H1 (cell line): ENCODE results near the gene EOLA1. TPM values are rescaled to one million over a fixed set of nuclear protein-coding genes. Genes with fewer than 3 reads are reported as not detected.

Source experiments
- CTCF ChIA-PET: fragments of 300-600 bp; sonication (Branson Sonifier 250); formaldehyde crosslinking; loops from one replicate; lab custom pipeline; 2021; ENCODE audit not compliant: partially characterized antibody; lab: Charles Lee
- POLR2A ChIA-PET: fragments of 300-600 bp; sonication (Branson Sonifier 250); formaldehyde crosslinking; loops from one replicate; lab custom pipeline; 2021; ENCODE audit warnings: inconsistent platforms; ENCODE audit not compliant: partially characterized antibody; lab: Charles Lee
- DNase-seq, 2 experiments: peaks; one replicate each; pipeline versions ENCODE4 v3.0.0 to v3.0.0-alpha.2; 2010 to 2022; ENCODE audit warnings: low spot score in 2 of 2, low read depth in 1 of 2, mixed read lengths in 1 of 2
- FAIRE-seq: peaks from 2 replicates; lab custom pipeline; 2011; peaks lifted over from hg19 to GRCh38; lab: Jason Lieb, UNC
- H2AFZ ChIP-seq: 2 replicates; pipeline ENCODE4 v1.8.1; 2012; ENCODE audit warnings: low read length, inconsistent platforms
- H2AK5ac ChIP-seq: 2 replicates; pipeline ENCODE4 v1.6.1; 2013; ENCODE audit warnings: low read depth, low read length
- H2BK120ac ChIP-seq: replicated peaks from 2 replicates; pipeline ENCODE3; 2013; ENCODE audit warnings: low read depth, low read length, inconsistent platforms
- H2BK12ac ChIP-seq: 2 replicates; pipeline ENCODE4 v1.6.1; 2013; ENCODE audit warnings: low read depth, low read length
- H2BK15ac ChIP-seq: 2 replicates; pipeline ENCODE4 v1.6.1; 2013; ENCODE audit warnings: low read length
- H2BK20ac ChIP-seq: 2 replicates; pipeline ENCODE4 v1.6.1; 2013; ENCODE audit warnings: low read length
- H2BK5ac ChIP-seq: 2 replicates; pipeline ENCODE4 v1.6.1; 2013; ENCODE audit warnings: low read depth, low read length
- H3K14ac ChIP-seq: 2 replicates; pipeline ENCODE4 v1.6.1; 2013; ENCODE audit warnings: inconsistent platforms; ENCODE audit not compliant: insufficient read length
- H3K18ac ChIP-seq: 2 replicates; pipeline ENCODE4 v1.6.1; 2013; ENCODE audit warnings: low read length; ENCODE audit errors: extremely low read depth
- H3K23ac ChIP-seq: 2 replicates; pipeline ENCODE4 v1.6.1; 2013; ENCODE audit warnings: inconsistent platforms; ENCODE audit not compliant: insufficient read length
- H3K23me2 ChIP-seq: 2 replicates; pipeline ENCODE4 v1.6.1; 2013; ENCODE audit warnings: low read depth, low read length
- H3K27ac ChIP-seq: 2 replicates; pipeline ENCODE4 v1.6.1; 2011; ENCODE audit warnings: low read depth, low read length, inconsistent platforms
- H3K27me3 ChIP-seq, 4 experiments: replicated peaks in 1 of 4; 1 replicate in 1 of 4; 2 replicates in 3 of 4; pipeline versions ENCODE4 v1.6.1 to v1.8.1; 2011 to 2013; ENCODE audit warnings: low read length in 3 of 4, mild to moderate bottlenecking in 3 of 4, inconsistent platforms in 2 of 4, mixed read lengths in 2 of 4, moderate library complexity in 1 of 4; ENCODE audit not compliant: control insufficient read depth in 3 of 4, insufficient read depth in 3 of 4; ENCODE audit errors: extremely low read depth in 1 of 4
- H3K36me3 ChIP-seq, 4 experiments: 2 replicates each; pipeline versions ENCODE4 v1.6.1 to v1.8.1; 2011 to 2013; ENCODE audit warnings: mild to moderate bottlenecking in 4 of 4, low read length in 3 of 4, moderate library complexity in 2 of 4, control low read depth in 1 of 4, inconsistent platforms in 1 of 4; ENCODE audit not compliant: insufficient read depth in 4 of 4, control insufficient read depth in 2 of 4
- H3K4ac ChIP-seq: replicated peaks from 2 replicates; pipeline ENCODE3; 2013; ENCODE audit warnings: low read length, low read depth, mixed read lengths, inconsistent platforms; ENCODE audit not compliant: insufficient read length
- H3K4me1 ChIP-seq, 4 experiments: replicated peaks in 1 of 4; 1 replicate in 1 of 4; 2 replicates in 3 of 4; pipeline versions ENCODE4 v1.6.1 to v1.8.1; 2011 to 2013; ENCODE audit warnings: low read length in 3 of 4, inconsistent platforms in 2 of 4, mixed read lengths in 1 of 4; ENCODE audit not compliant: insufficient read depth in 4 of 4, control insufficient read depth in 3 of 4
- H3K4me2 ChIP-seq, 2 experiments: 2 replicates each; pipeline versions ENCODE4 v1.6.1 to v1.8.1; 2011 to 2013; ENCODE audit warnings: low read depth in 2 of 2, low read length in 2 of 2, control low read depth in 1 of 2, inconsistent platforms in 1 of 2, mild to moderate bottlenecking in 1 of 2; ENCODE audit not compliant: insufficient read depth in 1 of 2
- H3K4me3 ChIP-seq, 4 experiments: fragments of 200-600, 300-600 bp in 1 of 4; sonication (generic), shearing (Covaris generic), sonication (Bioruptor Twin) in 1 of 4; 2 replicates each; pipeline versions ENCODE4 v1.5.1 to v1.8.1; 2011 to 2016; ENCODE audit warnings: low read length in 4 of 4, low read depth in 3 of 4, control low read depth in 2 of 4, inconsistent platforms in 2 of 4, mild to moderate bottlenecking in 2 of 4, mixed read lengths in 1 of 4, moderate library complexity in 1 of 4; ENCODE audit not compliant: insufficient read depth in 2 of 4; ENCODE audit errors: extremely low read depth in 1 of 4
- H3K56ac ChIP-seq: replicated peaks from 2 replicates; pipeline ENCODE3; 2013; ENCODE audit warnings: low read depth, mild to moderate bottlenecking, mixed read lengths, low read length, inconsistent platforms; ENCODE audit not compliant: insufficient read length
- H3K79me1 ChIP-seq: 2 replicates; pipeline ENCODE4 v1.6.1; 2013; ENCODE audit warnings: low read depth, low read length, control low read depth
- H3K79me2 ChIP-seq, 2 experiments: 2 replicates each; pipeline versions ENCODE4 v1.6.1 to v1.8.1; 2012 to 2013; ENCODE audit warnings: low read length in 2 of 2, mild to moderate bottlenecking in 2 of 2, inconsistent platforms in 1 of 2; ENCODE audit not compliant: insufficient read depth in 2 of 2, control insufficient read depth in 1 of 2
- H3K9ac ChIP-seq, 4 experiments: replicated peaks in 1 of 4; 1 replicate in 1 of 4; 2 replicates in 3 of 4; pipeline versions ENCODE4 v1.6.1 to v1.8.1; 2011 to 2013; ENCODE audit warnings: low read depth in 3 of 4, low read length in 3 of 4, control low read depth in 2 of 4, mild to moderate bottlenecking in 2 of 4, moderate library complexity in 2 of 4, inconsistent platforms in 1 of 4; ENCODE audit errors: extremely low read depth in 1 of 4
- H3K9me3 ChIP-seq, 2 experiments: 2 replicates each; pipeline versions ENCODE4 v1.6.1 to v1.8.1; 2012 to 2013; ENCODE audit warnings: mild to moderate bottlenecking in 2 of 2, moderate library complexity in 2 of 2, control low read depth in 1 of 2, inconsistent platforms in 1 of 2, low read depth in 1 of 2, low read length in 1 of 2, mixed read lengths in 1 of 2; ENCODE audit not compliant: insufficient read depth in 2 of 2
- H4K20me1 ChIP-seq, 2 experiments: replicated peaks in 1 of 2; 2 replicates each; pipeline versions ENCODE3 to v1.8.1; 2011 to 2013; ENCODE audit warnings: inconsistent platforms in 2 of 2, low read length in 2 of 2, mild to moderate bottlenecking in 1 of 2; ENCODE audit not compliant: insufficient read depth in 2 of 2, control insufficient read depth in 1 of 2
- H4K5ac ChIP-seq: 2 replicates; pipeline ENCODE4 v1.6.1; 2013; ENCODE audit warnings: low read length, low read depth, mixed read lengths, inconsistent platforms; ENCODE audit not compliant: insufficient read length
- H4K8ac ChIP-seq: 2 replicates; pipeline ENCODE4 v1.8.0; 2013; ENCODE audit warnings: mild to moderate bottlenecking, moderate library complexity, low read length, inconsistent platforms; ENCODE audit not compliant: insufficient read depth; ENCODE audit errors: extremely low read depth
- H4K91ac ChIP-seq: replicated peaks from 2 replicates; pipeline ENCODE3; 2013; ENCODE audit warnings: low read length, mixed read lengths, inconsistent platforms; ENCODE audit not compliant: insufficient read length
- CBX8 ChIP-seq: fragments of 300-800, 300-1000 bp; sonication (generic); IDR thresholded peaks from 2 replicates; pipeline ENCODE4 v1.7.1; 2016; ENCODE audit warnings: low read depth, low read length, borderline replicate concordance
- CREB1 ChIP-seq: IDR thresholded peaks from 2 replicates; pipeline ENCODE4 v1.6.1; 2012; ENCODE audit warnings: inconsistent platforms
- HDAC2 ChIP-seq, 2 experiments: fragments of 300-600 bp in 1 of 2; sonication (generic) in 1 of 2; IDR thresholded peaks; 2 replicates each; pipeline ENCODE4 v1.6.1; 2011 to 2012; ENCODE audit warnings: low read depth in 2 of 2, low read length in 2 of 2, mild to moderate bottlenecking in 2 of 2, moderate library complexity in 2 of 2, borderline replicate concordance in 1 of 2, inconsistent platforms in 1 of 2
- HDAC6 ChIP-seq: IDR thresholded peaks from one replicate; pipeline ENCODE4 v1.7.1; 2012; ENCODE audit warnings: low read depth, mild to moderate bottlenecking, inconsistent platforms, low read length, moderate library complexity
- JUN ChIP-seq: IDR thresholded peaks from 2 replicates; pipeline ENCODE4 v1.6.1; 2011; ENCODE audit warnings: low read depth, mild to moderate bottlenecking, improper control_type of control experiment, low read length
- JUND ChIP-seq: IDR thresholded peaks from 2 replicates; pipeline ENCODE4 v1.6.1; 2011; ENCODE audit warnings: mild to moderate bottlenecking, improper control_type of control experiment, low read length
- RAD21 ChIP-seq, 2 experiments: IDR thresholded peaks in 1 of 2; conservative IDR thresholded peaks in 1 of 2; 2 replicates each; pipeline ENCODE4 v1.6.1; 2011; ENCODE audit warnings: low read depth in 2 of 2, low read length in 2 of 2, improper control_type of control experiment in 1 of 2, inconsistent platforms in 1 of 2, mild to moderate bottlenecking in 1 of 2, moderate library complexity in 1 of 2
- RNF2 ChIP-seq: fragments of 200-900, 300-1000 bp; sonication (generic); IDR thresholded peaks from 2 replicates; pipeline ENCODE4 v1.7.1; 2016; ENCODE audit warnings: borderline replicate concordance, low read depth, mild to moderate bottlenecking, antibody characterized with exemption, low read length; ENCODE audit not compliant: poor library complexity, severe bottlenecking; ENCODE audit errors: missing control alignments
- SIRT6 ChIP-seq: IDR thresholded peaks from one replicate; pipeline ENCODE4 v1.7.1; 2012; ENCODE audit warnings: low read length, inconsistent platforms
- TCF12 ChIP-seq: IDR thresholded peaks from 2 replicates; pipeline ENCODE4 v1.6.1; 2011; ENCODE audit warnings: low read depth, mild to moderate bottlenecking, low read length
- WGBS, 2 experiments: shearing (Covaris generic) in 1 of 2; methylation state at CpG; one replicate each; pipeline versions ENCODE4 v1.1.6 to v1.1.7; 2013 to 2015; ENCODE audit warnings: low lambda C conversion rate in 2 of 2, mixed read lengths in 2 of 2, inconsistent platforms in 1 of 2, low coverage in 1 of 2, missing lambda C conversion rate in 1 of 2; ENCODE audit not compliant: insufficient replicate concordance in 2 of 2, insufficient coverage in 1 of 2, insufficient read length in 1 of 2; ENCODE audit errors: extremely low coverage in 1 of 2, missing lambda C conversion rate in 1 of 2; 5-methylcytosine and 5-hydroxymethylcytosine counted together
- polyA plus RNA-seq, 7 experiments: library from polyadenylated mRNA; depleted of rRNA in 3 of 7; stranded (reverse) in 5 of 7; unstranded in 2 of 7; fragments of >200 nt in 5 of 7; fragments of 200-250 nt in 2 of 7; gene quantifications; 1 replicate in 5 of 7; 2 replicates in 1 of 7; 4 replicates in 1 of 7; pipeline versions ENCODE4 v1.2.1 to v1.2.3, GENCODE V29; 2011 to 2013; ENCODE audit warnings: missing spikeins in 2 of 7, mixed read lengths in 2 of 7
- total RNA-seq: library from RNA; stranded (reverse); fragmentation: NEBNext Ultra II Directional; extraction: Animal tissue kit (Norgen Biotek cat#: 25700); gene quantifications from 2 replicates; pipeline ENCODE4 v1.2.1, GENCODE V29; 2021

Gene EOLA1
- total and polyA plus RNA-seq, 2 of the 8 experiments (the other 6 are each of a cell fraction or from before 2014, with no cell fraction given): 5.4 to 7.6 TPM

- 92% methylated on average over 2 of the region's 2 CpGs; no CpG with 5 or more reads in 1 of the 2 experiments for WGBS, 2 experiments
- H2AK5ac ChIP-seq: no peak overlapping the region
Observed at GRCh38 chrX:149516604-149517003, 24.2 kb upstream of the EOLA1 start.

More at GRCh38 chrX:149516604-149517003, 24.2 kb upstream of the EOLA1 start:
- peaks cover 0 to 3% (median 1%) of the 10 kb centered on the region in 4 experiments; a peak in 3 of 7 replicates for H3K4me1 ChIP-seq
- ChIA-PET CTCF (interaction anchor here (1.4 kb wide), 1 partner anchor 12 kb away, joined by 3 read pairs; the partner anchor contains the start of gene IDS), POLR2A (no interaction called here)
- DNase-seq: no peak
- H2AFZ ChIP-seq: no peak overlapping the region
- H2BK15ac ChIP-seq: no peak overlapping the region
- H3K56ac ChIP-seq: no peak overlapping the region
- no peak overlapping the region for H2BK12ac ChIP-seq
- H4K8ac ChIP-seq: no peak overlapping the region
- H3K9me3 ChIP-seq: no peaks in the 10 kb centered on the region
- no peak overlapping the region for H2BK20ac ChIP-seq
- no peaks in the 10 kb centered on the region for H3K79me2 ChIP-seq
- no peaks in the 10 kb centered on the region for H3K27me3 ChIP-seq
- TF ChIP-seq JUND: no peak
- no peak for TF ChIP-seq RAD21 (IDR thresholded peaks at IDR 0.05 in 1 of 2, conservative IDR thresholded peaks at IDR 0.05 in 1 of 2; ENCODE audit: low read depth in 2 of 2, low read length in 2 of 2)
- no peak for TF ChIP-seq CBX8
- TF ChIP-seq JUN: no peak
- no peak for TF ChIP-seq HDAC6
- no peak for TF ChIP-seq SIRT6
- no peak for TF ChIP-seq RNF2
- TF ChIP-seq CREB1: no peak
- no peak for TF ChIP-seq TCF12
- TF ChIP-seq HDAC2 (IDR thresholded peaks at IDR 0.05; ENCODE audit: borderline replicate concordance in 1 of 2, low read depth in 2 of 2, low read length in 2 of 2): no peak
- no peak overlapping the region for H4K91ac ChIP-seq
- no peak overlapping the region for H2BK120ac ChIP-seq
- no peak overlapping the region for H2BK5ac ChIP-seq
- FAIRE-seq: no peak
- H3K27ac ChIP-seq: no peak overlapping the region
- no peak overlapping the region for H3K23ac ChIP-seq
- H3K9ac ChIP-seq: no peak overlapping the region
- H3K18ac ChIP-seq: no peak overlapping the region
- no peak overlapping the region for H4K5ac ChIP-seq
- H3K36me3 ChIP-seq: no peaks in the 10 kb centered on the region
- H3K79me1 ChIP-seq: no peaks in the 10 kb centered on the region
- no peak overlapping the region for H3K4me2 ChIP-seq
- no peaks in the 10 kb centered on the region for H4K20me1 ChIP-seq
- no peak overlapping the region for H3K14ac ChIP-seq
- no peak overlapping the region for H3K4me3 ChIP-seq
- H3K23me2 ChIP-seq: no peaks in the 10 kb centered on the region
- H3K4ac ChIP-seq: no peak overlapping the region
